Spleen (tissue), 11 donors: Measurements from ENCODE around the gene CSTF3. TPM values are rescaled to one million over a fixed set of nuclear protein-coding genes. Genes with fewer than 3 reads are reported as not detected.

ENCODE experiments used
- DNase-seq: peaks from one replicate; pipeline ENCODE4 v3.0.0-alpha.2; 2020
- H3K27ac ChIP-seq, 8 donors: fragments of 200-600 bp; sonication (generic) in 7 of 8; 1 replicate in 4 of 8; 2 replicates in 4 of 8; pipeline versions ENCODE4 v1.5.0 to v1.8.0; 2016 to 2021; ENCODE audit warnings: inconsistent platforms in 4 of 8, mild to moderate bottlenecking in 4 of 8, moderate library complexity in 1 of 8
- H3K27me3 ChIP-seq, 7 donors: fragments of 200-600 bp; sonication (generic) in 6 of 7; replicated peaks in 1 of 7; 1 replicate in 4 of 7; 2 replicates in 3 of 7; pipeline versions ENCODE4 v1.5.0 to v1.8.0; 2016 to 2021; ENCODE audit warnings: inconsistent platforms in 3 of 7, mild to moderate bottlenecking in 1 of 7
- H3K36me3 ChIP-seq, 6 donors: fragments of 200-600 bp; sonication (generic) in 5 of 6; 1 replicate in 4 of 6; 2 replicates in 2 of 6; pipeline versions ENCODE4 v1.5.0 to v1.8.0; 2016 to 2021; ENCODE audit warnings: inconsistent platforms in 2 of 6
- H3K4me1 ChIP-seq, 6 donors: fragments of 200-600 bp; sonication (generic) in 5 of 6; 1 replicate in 3 of 6; 2 replicates in 3 of 6; pipeline versions ENCODE4 v1.5.0 to v1.8.0; 2016 to 2021; ENCODE audit warnings: inconsistent platforms in 3 of 6
- H3K4me3 ChIP-seq, 8 donors: fragments of 200-600 bp; sonication (generic) in 7 of 8; 1 replicate in 4 of 8; 2 replicates in 4 of 8; pipeline versions ENCODE4 v1.5.0 to v1.8.0; 2016 to 2021; ENCODE audit warnings: inconsistent platforms in 4 of 8, mild to moderate bottlenecking in 4 of 8, moderate library complexity in 2 of 8
- H3K9me3 ChIP-seq, 8 donors: fragments of 200-600 bp; sonication (generic) in 7 of 8; 1 replicate in 4 of 8; 2 replicates in 4 of 8; pipeline versions ENCODE4 v1.5.0 to v1.8.0; 2016 to 2021; ENCODE audit warnings: inconsistent platforms in 4 of 8
- POLR2A ChIP-seq, 3 donors: fragments of 450-650 bp; IDR thresholded peaks; one replicate each; pipeline ENCODE4 v1.5.1; 2017; ENCODE audit warnings: antibody characterized with exemption in 3 of 3, mild to moderate bottlenecking in 1 of 3
- POLR2AphosphoS5 ChIP-seq, 3 donors: sonication (generic); formaldehyde crosslinking; IDR thresholded peaks; one replicate each; pipeline ENCODE4 v1.5.1; 2017; ENCODE audit warnings: antibody characterized with exemption in 3 of 3
- WGBS, 5 donors: extraction: QIAGEN DNeasy Blood & Tissue Kit in 3 of 5; methylation state at CpG; one replicate each; pipeline versions ENCODE4 v1.1.5 to v1.1.7; 2013 to 2018; 5-methylcytosine and 5-hydroxymethylcytosine counted together
- intact Hi-C: fragments of 100-400 bp; cut with DNase I; formaldehyde crosslinking; loops from one replicate; pipeline ENCODE4 v1.15.0; 2023; ENCODE audit warnings: low total_unique reads
- polyA plus RNA-seq, 3 donors: library from polyadenylated mRNA; stranded (reverse); fragments of 200-250 nt; gene quantifications; one replicate each; pipeline ENCODE4 v1.2.1, GENCODE V29; 2013
- total RNA-seq, 7 donors: library from RNA; depleted of rRNA in 3 of 7; stranded (reverse); fragments of >200 nt in 3 of 7; fragmentation: NEBNext Ultra II Directional in 4 of 7; extraction: Animal tissue kit (Norgen Biotek cat#: 25700) in 4 of 7; gene quantifications; one replicate each; pipeline versions ENCODE4 v1.1.0 to v1.2.1, GENCODE V29; 2016 to 2021
- TF ChIP-seq, protein P1 (sequence below), 11 experiments: fragments of 200-600 bp in 7 of 11; fragments of 450-650 bp in 4 of 11; sonication (generic) in 4 of 11; IDR thresholded peaks in 8 of 11; conservative IDR thresholded peaks in 3 of 11; 1 replicate in 7 of 11; 2 replicates in 4 of 11; pipeline versions ENCODE4 v1.4.0 to v1.8.0; 2016 to 2021; ENCODE audit warnings: antibody characterized with exemption in 11 of 11, inconsistent platforms in 4 of 11, mild to moderate bottlenecking in 1 of 11
- donor health status: healthy with polysubstance abuse.
- donor health status: DM: no; HTN: no; CAD: no; lungs with moderate emphysema.
- donor health status: DM: no; HTN: no; CAD: no.
- donor health status: Bipolar disorder and iron deficiency.
- donor health status: healthy.
- donor health status: DM: no; HTN: no; CAD: no.
- donor health status: DM: yes; HTN: yes; CAD: no.

Gene CSTF3
- total and polyA plus RNA-seq, 10 donors = 19.8 to 32.8 (median 26.9) TPM

DNA sequence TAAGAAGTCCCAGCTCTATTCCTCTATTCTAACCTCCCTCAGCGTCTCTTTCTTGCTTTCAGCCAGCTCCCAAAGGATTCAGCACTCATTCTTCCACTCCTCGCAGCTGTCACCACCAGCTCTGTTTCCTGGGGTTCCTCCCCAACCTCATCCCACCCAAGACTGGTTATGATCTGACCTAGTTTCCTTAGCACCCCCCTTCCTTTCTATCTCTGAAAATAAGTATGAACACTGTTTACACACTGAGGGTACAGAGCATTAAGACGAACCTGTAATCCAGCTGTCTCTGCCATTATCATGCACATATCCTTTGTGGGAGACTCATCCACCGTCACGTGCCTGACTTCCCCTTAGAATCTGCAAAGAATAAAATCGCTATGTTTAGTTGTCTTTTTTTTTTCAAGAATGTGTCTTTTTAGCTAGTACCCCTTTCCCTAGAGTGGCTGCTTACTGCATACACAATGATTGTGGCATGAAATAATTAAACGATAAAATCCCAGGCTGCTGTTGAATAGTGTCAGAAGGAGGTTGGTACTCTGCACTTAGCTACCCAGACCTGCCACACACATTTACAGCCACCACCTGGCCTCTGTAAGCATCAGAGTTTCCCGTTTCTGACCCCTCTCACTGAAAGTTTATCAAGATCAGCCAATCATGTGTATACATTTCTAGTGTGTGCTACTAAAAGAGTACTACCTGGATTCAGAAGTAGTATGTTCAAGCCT, 26.9 kb upstream of the CSTF3 start:
- intact Hi-C loops = no loop called here
- Histone ChIP-seq H3K4me3 (no peak overlapping the region), H3K4me1 (peaks cover 0 to 5% (median 0%) of the 10 kb centered on the region in 6 donors), H3K27ac (no peak overlapping the region), H3K36me3 (no peaks in the 10 kb centered on the region), H3K9me3 (no peaks in the 10 kb centered on the region), H3K27me3 (no peaks in the 10 kb centered on the region)
- no peak for DNase-seq
- TF ChIP-seq POLR2A (IDR thresholded peaks at IDR 0.05) = no peak
- TF ChIP-seq, protein P1, sequence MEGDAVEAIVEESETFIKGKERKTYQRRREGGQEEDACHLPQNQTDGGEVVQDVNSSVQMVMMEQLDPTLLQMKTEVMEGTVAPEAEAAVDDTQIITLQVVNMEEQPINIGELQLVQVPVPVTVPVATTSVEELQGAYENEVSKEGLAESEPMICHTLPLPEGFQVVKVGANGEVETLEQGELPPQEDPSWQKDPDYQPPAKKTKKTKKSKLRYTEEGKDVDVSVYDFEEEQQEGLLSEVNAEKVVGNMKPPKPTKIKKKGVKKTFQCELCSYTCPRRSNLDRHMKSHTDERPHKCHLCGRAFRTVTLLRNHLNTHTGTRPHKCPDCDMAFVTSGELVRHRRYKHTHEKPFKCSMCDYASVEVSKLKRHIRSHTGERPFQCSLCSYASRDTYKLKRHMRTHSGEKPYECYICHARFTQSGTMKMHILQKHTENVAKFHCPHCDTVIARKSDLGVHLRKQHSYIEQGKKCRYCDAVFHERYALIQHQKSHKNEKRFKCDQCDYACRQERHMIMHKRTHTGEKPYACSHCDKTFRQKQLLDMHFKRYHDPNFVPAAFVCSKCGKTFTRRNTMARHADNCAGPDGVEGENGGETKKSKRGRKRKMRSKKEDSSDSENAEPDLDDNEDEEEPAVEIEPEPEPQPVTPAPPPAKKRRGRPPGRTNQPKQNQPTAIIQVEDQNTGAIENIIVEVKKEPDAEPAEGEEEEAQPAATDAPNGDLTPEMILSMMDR (IDR thresholded peaks at IDR 0.05 in 8 of 11, conservative IDR thresholded peaks at IDR 0.05 in 3 of 11) = no peak
- WGBS, 5 donors = 45 to 53% (median 49%) methylated on average over 8 of the region's 8 CpGs

- Histone ChIP-seq H3K4me3 (no peak overlapping the region), H3K27ac (no peak overlapping the region), H3K9me3 (no peaks in the 10 kb centered on the region), H3K36me3 (no peaks in the 10 kb centered on the region), H3K27me3 (no peaks in the 10 kb centered on the region), H3K4me1 (peaks cover 0 to 5% (median 0%) of the 10 kb centered on the region in 6 donors)
- TF ChIP-seq POLR2AphosphoS5 (IDR thresholded peaks at IDR 0.05) = no peak
- TF ChIP-seq, protein P1 (IDR thresholded peaks at IDR 0.05 in 8 of 11, conservative IDR thresholded peaks at IDR 0.05 in 3 of 11) = no peak
- no peak for TF ChIP-seq POLR2A (IDR thresholded peaks at IDR 0.05)
- intact Hi-C loops = no loop called here
- DNase-seq = no peak
- 93 to 100% (median 98%) methylated on average over 1 of the region's 1 CpG for WGBS, 5 donors
Observed at GRCh38 chr11:33185756-33186155, 24.5 kb upstream of the CSTF3 start.

DNA sequence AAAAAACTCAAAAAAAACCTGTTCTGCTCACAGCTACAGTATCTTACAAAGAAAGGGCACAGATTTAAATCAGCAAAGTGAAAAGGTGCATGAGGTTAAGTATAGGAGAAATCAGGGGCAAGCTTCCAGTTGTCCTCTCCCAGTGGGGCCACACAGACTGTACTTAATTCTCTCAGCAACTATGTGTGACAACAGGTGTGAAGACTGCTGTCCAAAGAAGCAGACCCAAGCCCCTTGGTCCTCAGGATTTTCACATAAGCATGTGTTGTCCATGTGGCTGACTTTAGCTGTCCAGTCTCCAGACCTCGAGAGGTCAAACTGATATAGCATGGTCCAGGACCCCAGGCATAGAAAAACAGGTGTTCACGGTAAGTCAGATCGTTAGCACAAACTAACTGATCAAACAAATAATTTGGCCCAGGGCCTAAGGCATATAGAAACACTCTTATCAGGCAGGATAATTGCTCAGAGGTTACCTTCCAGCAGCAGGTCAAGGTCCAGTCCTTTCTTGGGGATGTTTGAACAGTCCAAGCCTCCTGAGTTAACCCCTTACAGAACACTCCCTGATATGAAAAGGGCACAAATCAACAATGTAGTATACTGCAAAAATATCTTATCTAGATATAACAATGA, 21.1 kb upstream of the CSTF3 start:
- no peak for DNase-seq
- TF ChIP-seq POLR2AphosphoS5 (IDR thresholded peaks at IDR 0.05) (no peak), POLR2A (IDR thresholded peaks at IDR 0.05) (no peak)
- TF ChIP-seq, protein P1 (IDR thresholded peaks at IDR 0.05 in 8 of 11, conservative IDR thresholded peaks at IDR 0.05 in 3 of 11) = no peak
- Histone ChIP-seq H3K27me3 (no peaks in the 10 kb centered on the region), H3K36me3 (no peaks in the 10 kb centered on the region), H3K4me1 (peaks cover 0 to 11% (median 0%) of the 10 kb centered on the region in 6 donors), H3K9me3 (no peaks in the 10 kb centered on the region), H3K27ac (no peak overlapping the region), H3K4me3 (no peak overlapping the region)
- 44 to 73% (median 57%) methylated on average over 3 of the region's 3 CpGs for WGBS, 5 donors
- intact Hi-C loops = no loop called here

DNA sequence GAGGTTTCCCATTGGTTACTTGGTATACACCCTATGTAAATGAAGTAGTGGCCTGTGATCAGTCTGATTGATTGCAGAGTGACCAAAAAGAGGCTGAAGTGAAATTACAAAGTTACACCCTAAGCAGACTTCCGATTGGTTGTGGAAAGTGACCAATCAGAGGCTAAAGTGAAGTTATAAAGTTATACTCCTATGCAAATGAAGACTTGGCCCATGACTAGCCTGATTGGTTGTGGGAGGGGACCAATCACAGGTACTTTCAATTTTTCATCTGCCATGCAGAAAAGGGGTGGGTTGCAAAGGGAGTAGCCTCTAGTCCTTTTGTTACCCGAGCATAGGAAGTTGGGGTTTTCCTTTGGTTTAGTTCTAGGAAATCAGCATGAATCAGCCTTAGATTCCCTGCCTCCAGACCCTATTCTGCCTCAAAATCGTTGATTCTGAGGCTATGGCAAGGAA, 18.1 kb upstream of the CSTF3 start:
- WGBS, 5 donors = 34 to 39% (median 37%) methylated on average over 3 of the region's 3 CpGs
- Histone ChIP-seq H3K27me3 (no peaks in the 10 kb centered on the region), H3K4me3 (no peak overlapping the region), H3K4me1 (peaks cover 0 to 11% (median 0%) of the 10 kb centered on the region in 6 donors), H3K9me3 (no peaks in the 10 kb centered on the region), H3K27ac (peak overlapping the region in 1 of 8 donors; percentile 12), H3K36me3 (no peaks in the 10 kb centered on the region)
- TF ChIP-seq, protein P1 (IDR thresholded peaks at IDR 0.05 in 8 of 11, conservative IDR thresholded peaks at IDR 0.05 in 3 of 11) = no peak
- TF ChIP-seq POLR2AphosphoS5 (IDR thresholded peaks at IDR 0.05) (no peak), POLR2A (IDR thresholded peaks at IDR 0.05) (no peak)
- intact Hi-C loops = loop anchor here (10.0 kb wide), 1 partner anchor 75 kb away; the partner anchor contains the start of gene HIPK3
- no peak for DNase-seq
